Cardiac muscle cell (in vitro differentiated cells and primary cell): Measurements from ENCODE around the gene MIB2. TPM values are rescaled to one million over a fixed set of nuclear protein-coding genes. Genes with fewer than 3 reads are reported as not detected.
A peak's percentile ranks its signal among the peaks of the same experiment; 100 is the strongest.

Experiments used
- DNase-seq, 2 donors: peaks; one replicate each; pipeline versions ENCODE4 v3.0.0 to v3.0.0-alpha.2; 2010 to 2017; ENCODE audit warnings: low read depth in 1 of 2, low spot score in 1 of 2
- H3K27ac ChIP-seq: fragments of 200-600 bp; sonication (generic); 2 replicates; pipeline ENCODE4 v1.5.1; 2016
- H3K27me3 ChIP-seq: fragments of 200-600 bp; sonication (generic); 2 replicates; pipeline ENCODE4 v1.6.0; 2016; ENCODE audit warnings: control low read depth
- H3K36me3 ChIP-seq: fragments of 200-600 bp; sonication (generic); 2 replicates; pipeline ENCODE4 v1.5.1; 2016; ENCODE audit warnings: control low read depth
- H3K4me1 ChIP-seq: fragments of 200-600 bp; sonication (generic); 2 replicates; pipeline ENCODE4 v1.8.1; 2017; ENCODE audit warnings: low read depth, mild to moderate bottlenecking, mixed run types
- H3K4me3 ChIP-seq: fragments of 200-600 bp; sonication (generic); 2 replicates; pipeline ENCODE4 v1.5.1; 2016; ENCODE audit warnings: mild to moderate bottlenecking
- H3K9me3 ChIP-seq: fragments of 200-600 bp; sonication (generic); 2 replicates; pipeline ENCODE4 v1.5.1; 2017; ENCODE audit warnings: low read depth, mild to moderate bottlenecking, control low read depth
- CTCF ChIP-seq: IDR thresholded peaks from 2 replicates; pipeline ENCODE4 v1.5.1; 2012; ENCODE audit warnings: low read depth, mild to moderate bottlenecking, low read length
- polyA plus RNA-seq: library from polyadenylated mRNA; unstranded; fragments of >200 nt; fragmentation: Nextera tagmentation; extraction: Ambion mirVana; gene quantifications from 2 replicates; pipeline ENCODE4 v1.2.1, GENCODE V29; 2016
- total RNA-seq: library from RNA; depleted of rRNA; stranded (reverse); fragments of >200 nt; gene quantifications from 2 replicates; pipeline ENCODE4 v1.2.3, GENCODE V29; 2016

Gene MIB2
- total and polyA plus RNA-seq, 2 experiments from 2014 or later: 168 to 248 TPM

GRCh38 chr1:1574721-1575537, 40.4 kb upstream of the MIB2 start, which contains the start of gene SSU72:
SSU72 (minus strand) TSS chr1:1574863; CDS start chr1:1574557, 306 bp downstream.
- peaks cover 4% of the 10 kb centered on the region for H3K4me1 ChIP-seq
- no peaks in the 10 kb centered on the region for H3K36me3 ChIP-seq
- peak; percentile 94 to 96 for DNase-seq
- no peak for TF ChIP-seq CTCF
- peaks cover 15% of the 10 kb centered on the region for H3K27me3 ChIP-seq
- no peaks in the 10 kb centered on the region for H3K9me3 ChIP-seq
- peak within 1 kb of the TSS; percentile 91 for H3K4me3 ChIP-seq
- H3K27ac ChIP-seq: peak within 1 kb of the TSS; percentile 98

- DNase-seq: no peak
- Histone ChIP-seq H3K4me3 (no peak overlapping the region), H3K4me1 (peaks cover 4% of the 10 kb centered on the region), H3K27me3 (peaks cover 37% of the 10 kb centered on the region), H3K9me3 (no peaks in the 10 kb centered on the region), H3K27ac (no peak overlapping the region), H3K36me3 (no peaks in the 10 kb centered on the region)
- TF ChIP-seq CTCF: no peak
Measured at GRCh38 chr1:1577367-1578011, 37.8 kb upstream of the MIB2 start.

- Histone ChIP-seq H3K4me3 (no peak overlapping the region), H3K4me1 (peaks cover 2% of the 10 kb centered on the region), H3K27me3 (peaks cover 47% of the 10 kb centered on the region), H3K27ac (no peak overlapping the region), H3K36me3 (no peaks in the 10 kb centered on the region), H3K9me3 (no peaks in the 10 kb centered on the region)
- DNase-seq: no peak
- TF ChIP-seq CTCF: no peak
Measured at GRCh38 chr1:1578371-1578940, 36.8 kb upstream of the MIB2 start.

GRCh38 chr1:1582585-1583346, 32.5 kb upstream of the MIB2 start:
- no peak for TF ChIP-seq CTCF
- H3K27ac ChIP-seq: no peak overlapping the region
- H3K4me3 ChIP-seq: no peak overlapping the region
- no peaks in the 10 kb centered on the region for H3K9me3 ChIP-seq
- no peaks in the 10 kb centered on the region for H3K36me3 ChIP-seq
- DNase-seq: no peak
- H3K4me1 ChIP-seq: no peaks in the 10 kb centered on the region
- peaks cover 63% of the 10 kb centered on the region for H3K27me3 ChIP-seq

- H3K27me3 ChIP-seq: peaks cover 58% of the 10 kb centered on the region
Measured at GRCh38 chr1:1583347-1584010, 31.8 kb upstream of the MIB2 start.

More at GRCh38 chr1:1583347-1584010, 31.8 kb upstream of the MIB2 start:
- H3K27ac ChIP-seq: no peak overlapping the region
- H3K4me3 ChIP-seq: no peak overlapping the region
- H3K36me3 ChIP-seq: no peaks in the 10 kb centered on the region
- no peaks in the 10 kb centered on the region for H3K9me3 ChIP-seq
- H3K4me1 ChIP-seq: no peaks in the 10 kb centered on the region
- TF ChIP-seq CTCF: no peak
- DNase-seq: no peak
